GM21529 (cell line): ENCODE measurements around the gene PLCB1.
A peak's percentile ranks its signal among the peaks of the same experiment; 100 is the strongest.

Experiments used
- ATAC-seq: cut with Tn5 transposase; IDR thresholded peaks from one replicate; pipeline ENCODE4 v1.9.1; 2021; ENCODE audit not compliant: unreplicated experiment

Gene PLCB1

DNA sequence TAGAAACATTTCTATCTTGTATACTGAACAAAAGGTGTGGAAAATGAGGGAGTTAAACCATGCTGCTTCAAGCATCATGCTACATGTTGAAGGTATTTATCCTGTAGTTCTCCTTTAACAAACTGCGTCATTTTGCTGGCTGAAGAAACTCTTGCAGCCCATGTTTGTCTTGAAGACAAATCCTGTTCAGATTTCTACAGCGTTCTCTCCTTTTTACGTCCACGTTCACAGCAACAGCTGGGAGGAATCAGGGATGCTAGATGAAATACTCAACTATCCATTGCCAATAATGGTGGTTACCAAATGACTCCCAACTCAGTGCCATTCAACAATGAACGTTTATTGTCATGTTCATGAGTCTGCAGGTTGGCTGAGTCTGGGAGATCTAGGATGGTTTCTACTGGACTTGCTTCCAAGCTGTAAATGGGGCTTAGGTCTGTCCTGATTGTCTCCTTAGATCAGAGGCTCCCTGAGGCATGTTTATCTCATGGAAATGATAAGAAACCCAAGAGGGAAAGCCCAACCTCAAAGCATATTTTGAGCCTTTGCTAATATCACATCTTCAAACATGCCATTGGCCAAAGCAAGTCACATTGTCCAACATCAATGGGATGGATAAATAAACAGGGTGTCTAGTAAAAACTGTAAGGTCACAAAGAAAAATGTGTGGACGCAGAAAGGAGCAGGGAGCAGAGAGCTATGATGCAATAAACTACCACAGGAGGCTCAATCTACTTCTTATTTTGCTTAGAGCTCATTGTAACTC is 2.7 kb upstream of the PLCB1 start:
- ATAC-seq = no peak

GRCh38 chr20:8130840-8131526 is 1.1 kb upstream of the PLCB1 start:
- no peak for ATAC-seq

DNA sequence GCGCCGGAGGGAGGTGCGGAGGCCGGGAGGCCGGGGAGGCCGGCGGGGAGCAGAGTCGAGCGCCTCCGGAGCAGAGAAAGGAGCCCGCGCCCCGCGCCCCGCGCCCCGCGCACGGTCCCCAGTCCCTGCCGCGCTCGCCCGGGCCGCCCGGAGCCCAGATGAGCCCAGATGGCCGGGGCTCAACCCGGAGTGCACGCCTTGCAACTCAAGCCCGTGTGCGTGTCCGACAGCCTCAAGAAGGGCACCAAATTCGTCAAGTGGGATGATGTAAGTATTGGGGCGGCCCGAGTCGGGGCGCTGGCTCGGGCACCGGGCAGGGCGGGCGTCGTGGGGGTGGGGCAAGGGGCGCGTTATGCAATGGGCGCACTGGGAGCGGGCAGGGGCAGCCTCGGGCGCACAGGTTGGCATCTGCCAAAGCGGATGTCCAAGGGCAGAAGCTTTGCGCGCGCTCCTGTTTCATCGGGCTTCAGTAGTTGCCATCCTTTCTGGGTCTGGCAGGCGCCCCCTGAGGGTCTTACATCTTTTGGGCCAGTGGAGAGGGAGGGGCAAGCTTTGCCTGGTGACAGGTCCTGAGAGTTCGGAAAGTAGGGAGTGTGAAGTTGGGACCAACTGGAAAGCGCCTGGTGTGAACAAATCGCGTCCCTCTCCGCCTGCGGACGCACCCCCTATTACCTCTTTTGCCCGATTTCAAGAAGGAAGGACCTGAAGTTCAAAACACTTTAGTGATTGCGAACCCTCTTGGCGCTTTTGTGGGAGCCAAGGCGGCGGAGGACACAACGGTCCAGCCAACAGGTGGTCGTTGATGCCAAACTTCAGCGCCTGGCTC is 631 bp downstream of the PLCB1 start:
- ATAC-seq = peak; percentile 5

- no peak for ATAC-seq
These were observed 1.3 kb downstream of the PLCB1 start for GRCh38 chr20:8133310-8133768.

- ATAC-seq = no peak
These were observed 1.9 kb downstream of the PLCB1 start for GRCh38 chr20:8133851-8134451.

- no peak for ATAC-seq
These were observed 7.8 kb downstream of the PLCB1 start for GRCh38 chr20:8139899-8140298.

DNA sequence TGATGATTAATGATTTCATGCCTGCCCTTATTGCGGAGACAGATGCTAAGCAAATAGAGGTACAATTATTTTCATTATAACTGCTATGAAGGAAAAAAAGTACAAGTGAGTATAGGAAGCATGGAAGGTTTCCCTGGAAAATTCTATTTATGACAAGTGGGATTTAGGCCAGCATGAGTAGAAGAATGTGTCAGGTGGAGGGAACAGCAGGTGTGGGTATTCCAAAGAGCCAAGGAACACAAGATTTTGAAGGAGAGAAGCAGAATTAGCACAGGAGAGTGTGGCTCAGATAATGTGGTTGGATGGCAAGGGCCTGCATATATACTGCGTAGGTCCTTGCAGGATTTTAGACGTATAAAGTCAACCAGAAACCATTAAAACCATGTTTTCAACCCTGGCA is 11.4 kb downstream of the PLCB1 start:
- no peak for ATAC-seq

DNA sequence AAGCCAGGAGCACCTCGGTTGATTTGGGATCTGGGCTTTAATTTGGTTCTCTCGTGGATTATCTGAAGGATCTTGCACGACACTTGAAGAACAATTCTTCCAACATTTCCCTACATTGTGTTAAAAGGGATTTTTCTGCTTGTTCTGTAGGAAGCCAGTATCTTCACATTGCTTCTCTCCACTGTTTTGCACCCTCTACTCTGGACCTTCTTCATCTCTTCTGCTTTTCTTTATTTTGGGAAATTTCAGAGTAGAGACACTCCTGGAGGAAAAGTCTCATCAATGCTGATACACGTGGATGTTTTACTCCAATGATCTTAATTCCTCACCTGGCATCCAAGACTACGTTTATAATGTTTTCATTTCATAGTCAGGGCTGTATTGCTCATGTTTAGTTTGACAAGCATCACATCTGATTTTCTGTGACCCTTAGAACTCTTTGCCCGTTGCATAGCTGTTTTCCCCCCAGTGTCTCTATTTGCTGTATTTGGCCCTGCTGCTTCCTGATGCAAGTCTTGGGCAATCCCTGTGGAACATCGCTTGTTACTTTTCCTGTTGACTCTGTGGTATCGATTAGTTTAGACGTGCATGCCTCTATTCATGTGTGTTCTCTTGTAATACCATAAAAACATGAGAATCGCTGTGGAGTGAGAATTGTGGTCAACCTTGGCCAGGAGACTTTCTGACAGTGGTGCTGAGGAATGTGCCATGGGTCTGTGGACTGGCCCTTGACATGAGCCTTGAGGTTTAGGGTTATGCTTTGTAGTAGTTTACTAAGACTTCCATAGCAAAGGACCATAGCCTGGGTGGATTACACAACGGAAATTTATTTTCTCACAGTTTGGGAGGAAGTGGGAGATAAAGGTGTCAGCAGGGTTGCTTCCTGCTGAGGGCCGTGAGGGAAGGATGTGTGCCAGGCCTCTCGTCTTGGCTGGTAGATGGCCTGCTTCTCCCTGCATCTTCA is 12.5 kb downstream of the PLCB1 start:
- no peak for ATAC-seq

GRCh38 chr20:8145246-8146168 is 13.4 kb downstream of the PLCB1 start:
- no peak for ATAC-seq

- ATAC-seq = no peak
These were observed 15.4 kb downstream of the PLCB1 start for GRCh38 chr20:8147476-8147875.

GRCh38 chr20:8148501-8148900 is 16.4 kb downstream of the PLCB1 start:
- no peak for ATAC-seq

DNA sequence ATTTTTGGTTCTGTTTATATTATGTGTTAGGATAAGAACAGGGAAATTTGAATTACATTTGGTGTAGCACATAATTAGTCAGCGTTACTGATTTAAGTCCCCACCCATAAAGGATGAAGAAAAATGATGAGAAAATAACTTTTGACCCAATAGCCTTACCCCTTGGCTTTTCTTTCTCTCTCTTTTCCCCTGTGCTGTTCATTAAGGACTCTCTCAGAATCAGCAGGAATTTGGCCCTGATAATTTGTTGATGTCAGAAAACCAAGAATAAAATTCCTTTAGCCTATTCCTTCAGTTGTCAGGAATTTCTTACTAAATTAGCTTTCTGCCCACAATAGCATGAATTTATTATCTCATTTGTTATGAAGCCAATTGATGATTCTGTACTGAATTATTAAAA is 18.5 kb downstream of the PLCB1 start:
- no peak for ATAC-seq

DNA sequence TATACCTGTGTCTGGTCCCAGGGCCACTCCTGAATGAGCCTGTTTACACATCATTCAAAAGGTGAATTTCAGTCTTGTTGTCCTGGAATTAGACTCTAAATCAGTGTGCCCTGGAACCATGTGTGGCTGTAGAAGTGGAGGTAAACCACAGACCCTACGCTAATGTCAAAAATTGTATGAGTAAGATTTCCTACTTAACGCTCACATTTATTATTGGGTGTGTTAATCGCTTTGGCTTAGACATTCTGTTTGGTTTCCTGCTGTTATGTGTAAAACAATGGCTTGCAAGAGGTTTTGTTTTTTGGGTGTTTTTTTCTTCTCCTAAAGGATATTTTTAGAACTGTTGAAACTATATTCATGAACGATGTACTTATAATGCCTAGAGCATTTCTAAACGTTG is 19.3 kb downstream of the PLCB1 start:
- no peak for ATAC-seq

DNA sequence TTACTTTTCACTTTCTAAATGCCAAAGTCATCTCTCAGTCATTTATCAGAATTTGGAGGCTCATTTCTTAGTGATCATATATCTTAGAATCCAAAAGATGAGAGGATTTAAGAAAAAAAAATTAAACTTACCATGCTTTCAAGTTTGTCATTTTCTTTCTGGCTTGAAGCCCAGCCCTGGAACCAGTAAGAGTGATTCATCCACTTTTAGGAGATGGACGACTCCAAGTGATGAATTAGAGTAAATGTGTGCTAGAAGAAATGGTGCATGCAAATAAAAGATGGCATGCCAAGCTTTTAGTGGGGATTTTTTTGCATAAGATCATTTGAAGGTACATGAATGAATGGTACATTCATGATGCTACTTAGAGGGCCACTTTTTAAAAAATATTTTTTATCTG is 20.1 kb downstream of the PLCB1 start:
- no peak for ATAC-seq

DNA sequence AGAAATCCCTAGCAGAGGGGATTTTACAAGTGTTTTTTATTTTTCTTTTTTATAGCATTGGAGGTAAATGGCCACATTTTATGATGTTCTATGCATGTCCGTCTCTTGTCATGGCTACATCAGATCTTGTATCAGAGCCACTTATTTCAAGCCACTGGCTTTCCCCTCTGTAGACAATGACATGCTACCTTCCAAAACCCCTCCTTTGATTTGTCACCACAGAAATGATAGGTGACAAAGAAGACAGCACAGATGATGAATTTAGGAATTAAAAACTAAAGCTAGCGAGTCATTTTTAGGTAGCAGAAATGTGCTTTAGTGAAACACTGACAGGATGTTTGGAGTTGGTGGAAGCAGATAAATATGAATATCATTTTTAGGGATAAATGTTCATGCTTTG is 20.8 kb downstream of the PLCB1 start:
- no peak for ATAC-seq

- ATAC-seq = no peak
These were observed 21.3 kb downstream of the PLCB1 start for GRCh38 chr20:8153281-8153908.

DNA sequence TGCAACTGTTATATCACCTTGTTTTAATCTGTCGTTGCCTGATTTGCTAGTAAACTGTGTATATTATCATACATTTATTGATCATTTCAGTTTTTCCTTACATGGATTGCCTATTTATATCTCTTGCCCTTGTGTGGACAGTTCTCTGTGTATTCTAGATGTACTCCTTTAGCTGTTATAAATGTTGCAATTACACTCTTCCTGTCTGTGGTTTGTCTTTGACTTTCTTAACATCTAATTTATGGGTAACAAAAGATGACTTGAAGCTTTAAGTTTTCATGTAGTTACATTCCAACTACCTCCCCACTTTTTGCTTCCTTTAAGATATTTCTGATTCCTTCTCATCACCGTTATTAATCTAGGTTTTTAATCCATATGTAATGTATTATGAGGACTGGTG is 22.6 kb downstream of the PLCB1 start:
- no peak for ATAC-seq

GRCh38 chr20:8155229-8155628 is 23.2 kb downstream of the PLCB1 start:
- no peak for ATAC-seq

- ATAC-seq = no peak
These were observed 23.7 kb downstream of the PLCB1 start for GRCh38 chr20:8155812-8156211.
